Gastrocnemius medialis (tissue), 4 donors: ENCODE data around the gene LRRC45.

Source experiments
- POLR2A ChIP-seq, 2 donors: fragments of 450-650 bp; IDR thresholded peaks; one replicate each; pipeline ENCODE4 v1.6.1; 2017; ENCODE audit warnings: antibody characterized with exemption in 2 of 2, mild to moderate bottlenecking in 2 of 2, moderate library complexity in 2 of 2
- TF ChIP-seq, protein P1 (sequence below), 5 experiments: fragments of 450-650 bp in 3 of 5; fragments of 200-600 bp in 2 of 5; sonication (generic) in 2 of 5; IDR thresholded peaks in 4 of 5; conservative IDR thresholded peaks in 1 of 5; 1 replicate in 4 of 5; 2 replicates in 1 of 5; pipeline ENCODE4 v1.5.1; 2016 to 2019; ENCODE audit warnings: antibody characterized with exemption in 5 of 5, mild to moderate bottlenecking in 3 of 5, moderate library complexity in 3 of 5

DNA sequence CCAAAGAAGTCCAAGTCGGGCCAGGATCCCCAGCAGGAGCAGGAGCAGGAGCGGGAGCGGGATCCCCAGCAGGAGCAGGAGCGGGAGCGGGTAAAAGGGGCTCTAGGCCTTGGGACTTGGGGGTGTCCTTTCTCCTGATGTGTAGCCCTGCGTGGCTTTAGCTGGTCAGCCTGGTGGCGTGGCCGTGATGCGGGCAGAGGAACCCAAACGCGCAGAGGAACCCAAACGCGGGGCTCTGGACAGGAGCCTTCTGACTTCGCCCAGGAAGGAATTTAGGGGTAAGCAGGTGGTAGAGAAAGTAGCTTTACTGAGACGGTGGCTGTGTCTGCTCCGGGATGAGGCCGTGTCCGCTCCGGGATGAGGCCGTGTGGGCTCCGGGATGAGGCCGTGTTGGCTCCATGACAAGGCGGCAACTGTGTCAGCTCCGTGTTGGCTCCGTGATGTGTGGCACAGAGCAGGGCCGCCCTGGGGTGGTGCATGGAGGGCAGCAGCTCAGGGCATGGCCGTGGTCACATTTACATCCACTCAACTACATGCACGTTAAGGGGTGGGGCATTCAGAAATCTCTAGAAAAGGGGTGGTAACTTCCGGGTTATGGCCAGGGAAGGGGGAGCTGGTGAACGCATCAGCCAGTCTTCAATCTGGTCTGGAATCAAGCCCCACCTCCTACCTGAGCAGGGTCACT, 26.2 kb upstream of the LRRC45 start:
- TF ChIP-seq, protein P1, sequence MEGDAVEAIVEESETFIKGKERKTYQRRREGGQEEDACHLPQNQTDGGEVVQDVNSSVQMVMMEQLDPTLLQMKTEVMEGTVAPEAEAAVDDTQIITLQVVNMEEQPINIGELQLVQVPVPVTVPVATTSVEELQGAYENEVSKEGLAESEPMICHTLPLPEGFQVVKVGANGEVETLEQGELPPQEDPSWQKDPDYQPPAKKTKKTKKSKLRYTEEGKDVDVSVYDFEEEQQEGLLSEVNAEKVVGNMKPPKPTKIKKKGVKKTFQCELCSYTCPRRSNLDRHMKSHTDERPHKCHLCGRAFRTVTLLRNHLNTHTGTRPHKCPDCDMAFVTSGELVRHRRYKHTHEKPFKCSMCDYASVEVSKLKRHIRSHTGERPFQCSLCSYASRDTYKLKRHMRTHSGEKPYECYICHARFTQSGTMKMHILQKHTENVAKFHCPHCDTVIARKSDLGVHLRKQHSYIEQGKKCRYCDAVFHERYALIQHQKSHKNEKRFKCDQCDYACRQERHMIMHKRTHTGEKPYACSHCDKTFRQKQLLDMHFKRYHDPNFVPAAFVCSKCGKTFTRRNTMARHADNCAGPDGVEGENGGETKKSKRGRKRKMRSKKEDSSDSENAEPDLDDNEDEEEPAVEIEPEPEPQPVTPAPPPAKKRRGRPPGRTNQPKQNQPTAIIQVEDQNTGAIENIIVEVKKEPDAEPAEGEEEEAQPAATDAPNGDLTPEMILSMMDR (IDR thresholded peaks at IDR 0.05 in 4 of 5, conservative IDR thresholded peaks at IDR 0.05 in 1 of 5), result no peak
- no peak for TF ChIP-seq POLR2A (IDR thresholded peaks at IDR 0.05)
